MM.1S (cell line): ENCODE data around the gene PIK3R6.
"Not testable (repeated sequence)": the region's sequence is repeated elsewhere in the genome, so short reads cannot be mapped to it uniquely, and the experiment has no call there.

Experiments used
- EZH2 ChIP-seq: fragments of 300-600 bp; sonication (generic); optimal IDR thresholded peaks from 2 replicates; pipeline ENCODE3; 2017; ENCODE audit warnings: low read depth, mild to moderate bottlenecking, antibody characterized with exemption, low read length, mixed read lengths
- TF ChIP-seq, protein P1 (sequence below): fragments of 300-600 bp; sonication (generic); IDR thresholded peaks from 2 replicates; pipeline ENCODE4 v1.5.1; 2016; ENCODE audit warnings: antibody characterized with exemption, low read length, mixed read lengths

DNA sequence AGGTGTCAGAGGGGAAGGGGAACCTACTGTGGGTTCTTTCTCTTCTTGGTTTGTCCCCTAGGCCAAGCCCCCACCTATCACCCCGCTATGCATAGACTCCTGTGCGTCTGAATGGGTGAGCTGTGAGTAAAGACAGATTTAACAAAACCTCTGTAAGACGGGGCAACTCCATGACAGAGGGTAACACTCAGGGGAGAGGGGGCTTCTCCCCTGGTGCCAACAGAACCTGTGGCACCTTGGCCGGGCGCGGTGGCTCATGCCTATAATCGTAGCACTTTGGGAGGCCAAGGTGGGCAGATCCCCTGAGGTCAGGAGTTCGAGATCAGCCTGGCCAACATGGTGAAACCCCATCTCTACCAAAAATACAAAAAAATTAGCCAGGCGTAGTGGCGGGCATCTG lies 62.1 kb downstream of the PIK3R6 start:
- TF ChIP-seq, protein P1, sequence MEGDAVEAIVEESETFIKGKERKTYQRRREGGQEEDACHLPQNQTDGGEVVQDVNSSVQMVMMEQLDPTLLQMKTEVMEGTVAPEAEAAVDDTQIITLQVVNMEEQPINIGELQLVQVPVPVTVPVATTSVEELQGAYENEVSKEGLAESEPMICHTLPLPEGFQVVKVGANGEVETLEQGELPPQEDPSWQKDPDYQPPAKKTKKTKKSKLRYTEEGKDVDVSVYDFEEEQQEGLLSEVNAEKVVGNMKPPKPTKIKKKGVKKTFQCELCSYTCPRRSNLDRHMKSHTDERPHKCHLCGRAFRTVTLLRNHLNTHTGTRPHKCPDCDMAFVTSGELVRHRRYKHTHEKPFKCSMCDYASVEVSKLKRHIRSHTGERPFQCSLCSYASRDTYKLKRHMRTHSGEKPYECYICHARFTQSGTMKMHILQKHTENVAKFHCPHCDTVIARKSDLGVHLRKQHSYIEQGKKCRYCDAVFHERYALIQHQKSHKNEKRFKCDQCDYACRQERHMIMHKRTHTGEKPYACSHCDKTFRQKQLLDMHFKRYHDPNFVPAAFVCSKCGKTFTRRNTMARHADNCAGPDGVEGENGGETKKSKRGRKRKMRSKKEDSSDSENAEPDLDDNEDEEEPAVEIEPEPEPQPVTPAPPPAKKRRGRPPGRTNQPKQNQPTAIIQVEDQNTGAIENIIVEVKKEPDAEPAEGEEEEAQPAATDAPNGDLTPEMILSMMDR = not testable (repeated sequence)
- not testable (repeated sequence) for TF ChIP-seq EZH2
